HK-2 (cell line): Measurements from ENCODE around the gene CSE1L.
"Not testable (repeated sequence)": the region's sequence is repeated elsewhere in the genome, so short reads cannot be mapped to it uniquely, and the experiment has no call there.

Source experiments
- DNase-seq: peaks from one replicate; pipeline ENCODE4 v3.0.0-alpha.2; 2018; ENCODE audit not compliant: unreplicated experiment

The CSE1L gene

DNA sequence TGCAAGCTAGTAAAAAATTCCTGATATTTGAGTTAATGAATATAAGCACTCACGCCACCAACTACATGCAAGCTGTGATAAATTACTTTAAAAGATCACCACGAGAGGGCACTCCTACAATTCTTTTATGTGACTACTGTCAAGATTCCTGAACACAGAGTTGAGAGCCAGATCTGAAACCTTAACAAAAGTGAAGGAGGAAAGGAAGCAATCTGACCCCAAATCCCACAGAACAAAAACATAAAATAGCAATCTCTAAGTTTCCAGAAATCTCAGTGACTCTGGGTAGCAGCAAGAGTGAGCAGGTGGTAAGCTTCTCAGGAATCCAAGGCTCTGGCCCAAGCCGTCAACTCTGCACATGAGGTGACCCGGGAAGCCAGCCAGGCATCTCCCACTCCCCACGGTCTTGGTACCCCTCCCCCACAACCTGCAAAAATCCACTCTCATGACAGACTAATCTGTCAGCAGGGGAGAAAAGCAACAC is 86.9 kb downstream of the CSE1L start:
- DNase-seq = no peak

- DNase-seq = no peak
Observed at GRCh38 chr20:49133571-49133970, 87.5 kb downstream of the CSE1L start.

DNA sequence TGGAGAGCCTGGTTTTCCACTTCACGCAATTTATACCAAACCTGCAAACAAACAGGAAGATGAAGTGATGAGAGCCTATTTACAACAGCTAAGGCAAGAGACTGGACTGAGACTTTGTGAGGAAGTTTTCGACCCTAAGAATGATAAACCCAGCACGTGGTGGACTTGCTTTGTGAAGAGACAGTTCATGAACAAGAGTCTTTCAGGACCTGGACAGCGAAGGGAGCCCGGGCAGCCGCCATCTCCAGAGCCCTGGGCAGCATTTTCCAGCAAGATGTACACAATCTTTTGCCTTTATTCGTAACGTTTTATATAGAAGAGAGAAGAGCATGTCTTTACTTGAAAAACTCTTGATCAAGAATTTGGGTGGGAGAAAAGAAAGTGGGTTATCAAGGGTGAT is 88.7 kb downstream of the CSE1L start:
- DNase-seq = not testable (repeated sequence)

DNA sequence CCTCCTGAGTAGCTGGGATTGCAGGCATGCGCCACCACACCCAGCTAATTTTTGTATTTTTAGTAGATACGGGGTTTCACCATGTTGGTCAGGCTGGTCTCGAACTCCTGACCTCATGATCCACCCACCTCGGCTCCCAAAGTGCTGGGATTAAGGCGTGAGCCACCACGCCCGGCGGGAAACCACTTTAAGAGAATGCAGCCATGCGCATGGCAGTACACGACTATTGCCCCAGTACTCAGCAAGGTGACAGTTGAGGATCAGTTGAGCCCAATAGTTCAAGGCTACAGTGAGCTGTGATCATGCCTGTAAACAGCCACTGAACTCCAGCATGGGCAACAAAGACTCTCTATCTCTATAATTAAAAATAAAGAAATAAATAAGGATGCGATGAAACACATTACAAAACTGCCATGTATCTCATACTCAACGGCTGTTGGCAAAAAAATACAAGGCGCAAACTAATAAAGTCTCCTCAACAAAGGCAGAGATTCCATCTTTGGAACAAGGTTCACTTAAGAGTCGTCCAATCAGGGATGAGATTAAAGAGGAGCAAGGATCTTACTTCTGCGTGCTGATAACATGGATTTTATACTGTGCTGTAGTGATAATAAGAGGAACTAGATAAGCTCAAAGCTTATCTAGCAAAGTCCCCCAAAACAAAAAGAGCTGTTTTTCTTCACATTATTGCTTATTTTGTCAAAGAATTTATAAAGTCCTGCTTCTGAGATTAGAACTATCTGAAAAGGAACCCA is 90.9 kb downstream of the CSE1L start:
- DNase-seq = no peak

- DNase-seq = no peak
Observed at GRCh38 chr20:49138431-49138830, 92.3 kb downstream of the CSE1L start.

DNA sequence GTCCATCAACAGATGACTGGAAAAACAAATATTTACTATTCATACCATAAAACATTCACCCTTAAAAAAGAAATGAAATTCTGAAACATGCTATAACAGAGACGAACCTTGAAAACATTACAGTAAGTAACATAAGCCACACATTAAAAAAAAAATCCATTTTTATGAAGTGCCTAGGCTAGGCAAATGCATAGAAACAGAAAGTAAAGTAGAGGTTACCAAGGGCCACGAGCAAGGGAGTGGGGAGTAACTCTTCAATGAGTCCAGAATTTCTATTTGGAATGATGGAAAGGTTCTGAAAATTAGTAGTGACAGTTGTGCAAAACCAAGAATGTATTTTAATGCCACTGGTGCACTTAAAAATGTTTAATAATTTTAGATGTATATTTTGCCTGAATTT is 94.3 kb downstream of the CSE1L start:
- no peak for DNase-seq

DNA sequence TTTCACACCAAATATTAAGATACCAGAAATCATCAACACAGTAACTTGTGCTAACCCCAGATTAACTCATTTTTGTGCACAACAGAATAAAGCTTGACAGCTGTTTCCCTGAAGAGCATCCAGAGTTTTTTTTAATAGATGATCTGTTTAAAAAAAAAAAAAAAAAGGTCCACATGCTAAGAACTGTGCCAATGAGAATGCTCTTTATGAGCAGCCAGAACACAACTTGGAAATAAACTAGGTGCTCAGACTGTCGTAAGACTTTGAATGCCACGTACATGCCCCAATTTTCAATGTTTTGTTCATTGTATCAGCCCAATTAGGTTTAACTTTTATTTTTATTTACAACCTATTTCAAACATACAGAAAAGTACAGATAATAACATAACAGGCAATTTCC is 94.7 kb downstream of the CSE1L start:
- no peak for DNase-seq
